Testis (tissue), 2 donors: ENCODE results near the gene PTPRR.

ENCODE experiments used
- POLR2A ChIP-seq: fragments of 450-650 bp; IDR thresholded peaks from one replicate; pipeline ENCODE4 v1.6.1; 2017; ENCODE audit warnings: antibody characterized with exemption, mild to moderate bottlenecking, moderate library complexity
- TF ChIP-seq, protein P1 (sequence below), 3 experiments: fragments of 450-650 bp in 2 of 3; fragments of 200-600 bp in 1 of 3; sonication (generic) in 1 of 3; IDR thresholded peaks; one replicate each; pipeline ENCODE4 v1.5.1; 2016 to 2019; ENCODE audit warnings: antibody characterized with exemption in 3 of 3, mild to moderate bottlenecking in 2 of 3, moderate library complexity in 1 of 3

DNA sequence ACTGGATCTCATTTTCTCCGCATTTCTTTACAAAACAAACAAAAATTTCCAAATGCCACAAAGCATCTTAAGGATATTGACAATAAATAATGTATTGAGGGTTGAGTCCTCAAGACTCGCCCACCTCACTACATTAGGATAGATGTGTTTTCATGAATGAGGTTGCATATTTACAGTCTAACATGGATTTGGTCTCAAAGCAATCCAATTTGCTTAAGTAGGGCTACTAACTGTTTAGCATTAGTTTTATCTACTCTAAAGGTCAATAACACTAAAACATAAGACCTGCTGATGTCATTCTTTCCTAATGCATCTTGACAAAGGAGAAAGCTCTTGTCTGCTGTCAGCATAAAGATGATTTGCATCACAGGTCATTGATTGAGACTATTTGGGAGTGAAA, 82.4 kb downstream of the PTPRR start:
- TF ChIP-seq, protein P1, sequence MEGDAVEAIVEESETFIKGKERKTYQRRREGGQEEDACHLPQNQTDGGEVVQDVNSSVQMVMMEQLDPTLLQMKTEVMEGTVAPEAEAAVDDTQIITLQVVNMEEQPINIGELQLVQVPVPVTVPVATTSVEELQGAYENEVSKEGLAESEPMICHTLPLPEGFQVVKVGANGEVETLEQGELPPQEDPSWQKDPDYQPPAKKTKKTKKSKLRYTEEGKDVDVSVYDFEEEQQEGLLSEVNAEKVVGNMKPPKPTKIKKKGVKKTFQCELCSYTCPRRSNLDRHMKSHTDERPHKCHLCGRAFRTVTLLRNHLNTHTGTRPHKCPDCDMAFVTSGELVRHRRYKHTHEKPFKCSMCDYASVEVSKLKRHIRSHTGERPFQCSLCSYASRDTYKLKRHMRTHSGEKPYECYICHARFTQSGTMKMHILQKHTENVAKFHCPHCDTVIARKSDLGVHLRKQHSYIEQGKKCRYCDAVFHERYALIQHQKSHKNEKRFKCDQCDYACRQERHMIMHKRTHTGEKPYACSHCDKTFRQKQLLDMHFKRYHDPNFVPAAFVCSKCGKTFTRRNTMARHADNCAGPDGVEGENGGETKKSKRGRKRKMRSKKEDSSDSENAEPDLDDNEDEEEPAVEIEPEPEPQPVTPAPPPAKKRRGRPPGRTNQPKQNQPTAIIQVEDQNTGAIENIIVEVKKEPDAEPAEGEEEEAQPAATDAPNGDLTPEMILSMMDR (IDR thresholded peaks at IDR 0.05), result no peak
- TF ChIP-seq POLR2A, result no peak
